HCT116 (cell line): ENCODE results near the gene DKK3. TPM values are rescaled to one million over a fixed set of nuclear protein-coding genes. Genes with fewer than 3 reads are reported as not detected.

Source experiments
- ATAC-seq: fragments of 200-7000 bp; cut with Tn5 transposase; 2 replicates; pipeline ENCODE4 v1.9.1; 2020; ENCODE audit warnings: mild to moderate bottlenecking, moderate library complexity
- BruUV-seq: library from RNA; stranded (reverse); fragments of 400-500 nt; replicated peaks from 2 replicates; lab custom pipeline; 2021; lab: Mats Ljungman, UMichigan
- CTCF ChIA-PET: fragments of 300-600 bp; sonication (Branson Sonifier 250); formaldehyde crosslinking; loops from one replicate; lab custom pipeline; 2021; ENCODE audit warnings: antibody characterized with exemption; lab: Charles Lee
- POLR2A ChIA-PET: fragments of 300-600, 350-600 bp; sonication (Branson Sonifier 250); formaldehyde crosslinking; loops from one replicate; lab custom pipeline; 2021; ENCODE audit warnings: antibody characterized with exemption; lab: Charles Lee
- RAD21 ChIA-PET, 2 experiments: fragments of 300-600 bp; sonication (Branson Sonifier 250); formaldehyde crosslinking; loops; one replicate each; lab custom pipeline; 2023; ENCODE audit warnings: low total read pairs in 2 of 2; ENCODE audit not compliant: uncharacterized antibody in 2 of 2, unreplicated experiment in 2 of 2, low non-redundant PET in 1 of 2; lab: Charles Lee
- DNase-seq: peaks from one replicate; pipeline ENCODE4 v3.0.0-alpha.2; 2010; ENCODE audit warnings: low read depth, low spot score
- H2AFZ ChIP-seq: fragments of 200-600 bp; shearing (Covaris generic), sonication (generic); 2 replicates; pipeline ENCODE4 v1.6.1; 2017; ENCODE audit warnings: low read depth, mixed run types, mixed read lengths, antibody characterized with exemption, low read length; ENCODE audit not compliant: poor library complexity, severe bottlenecking
- H3K27ac ChIP-seq: 2 replicates; pipeline ENCODE4 v1.5.1; 2012; ENCODE audit warnings: low read depth, low read length
- H3K27me3 ChIP-seq: fragments of 200-600 bp; sonication (generic); 2 replicates; pipeline ENCODE4 v1.6.1; 2016; ENCODE audit warnings: mixed run types, low read length, mixed read lengths; ENCODE audit not compliant: insufficient read depth
- H3K36me3 ChIP-seq, 2 experiments: fragments of 200-500 bp in 1 of 2; fragments of 200-600 bp in 1 of 2; sonication (Bioruptor generic) in 1 of 2; sonication (generic) in 1 of 2; 2 replicates each; pipeline versions ENCODE4 v1.5.1 to v1.6.1; 2014 to 2016; ENCODE audit warnings: low read length in 2 of 2, inconsistent platforms in 1 of 2, mixed read lengths in 1 of 2, mixed run types in 1 of 2; ENCODE audit not compliant: insufficient read depth in 2 of 2, control insufficient read depth in 1 of 2
- H3K4me1 ChIP-seq, 2 experiments: fragments of 200-600 bp in 1 of 2; sonication (generic) in 1 of 2; 2 replicates each; pipeline versions ENCODE4 v1.5.1 to v1.6.1; 2012 to 2017; ENCODE audit warnings: low read length in 2 of 2, inconsistent platforms in 1 of 2, mild to moderate bottlenecking in 1 of 2, mixed read lengths in 1 of 2, mixed run types in 1 of 2, moderate library complexity in 1 of 2; ENCODE audit not compliant: insufficient read depth in 2 of 2, control insufficient read depth in 1 of 2
- H3K4me2 ChIP-seq: fragments of 200-600 bp; sonication (generic); 2 replicates; pipeline ENCODE4 v1.6.1; 2017; ENCODE audit warnings: mixed run types, low read length, mixed read lengths
- H3K4me3 ChIP-seq, 2 experiments: fragments of 200-600 bp in 1 of 2; sonication (generic) in 1 of 2; replicated peaks in 1 of 2; 2 replicates each; pipeline ENCODE4 v1.5.1; 2011 to 2016; ENCODE audit warnings: low read length in 2 of 2, control low read depth in 1 of 2, low read depth in 1 of 2, mild to moderate bottlenecking in 1 of 2, mixed read lengths in 1 of 2, mixed run types in 1 of 2
- H3K79me2 ChIP-seq: fragments of 200-600 bp; sonication (generic); 2 replicates; pipeline ENCODE4 v1.6.1; 2017; ENCODE audit warnings: mild to moderate bottlenecking, mixed run types, low read length, moderate library complexity, mixed read lengths; ENCODE audit not compliant: insufficient read depth
- H3K9ac ChIP-seq: fragments of 200-600 bp; sonication (generic); 2 replicates; pipeline ENCODE4 v1.6.1; 2016; ENCODE audit warnings: low read length, mixed read lengths
- H3K9me2 ChIP-seq: fragments of 200-600 bp; sonication (generic), shearing (Covaris generic); 2 replicates; pipeline ENCODE4 v1.6.1; 2017; ENCODE audit warnings: mixed run types, mild to moderate bottlenecking, moderate library complexity; ENCODE audit not compliant: insufficient read depth
- H3K9me3 ChIP-seq, 2 experiments: fragments of 200-500 bp in 1 of 2; fragments of 200-600 bp in 1 of 2; sonication (Bioruptor generic) in 1 of 2; sonication (generic) in 1 of 2; 2 replicates each; pipeline ENCODE4 v1.6.1; 2014 to 2017; ENCODE audit warnings: low read length in 2 of 2, mixed read lengths in 2 of 2, inconsistent platforms in 1 of 2, low read depth in 1 of 2, mild to moderate bottlenecking in 1 of 2, mixed run types in 1 of 2, moderate library complexity in 1 of 2; ENCODE audit not compliant: control insufficient read depth in 1 of 2, insufficient read depth in 1 of 2
- H4K20me1 ChIP-seq: fragments of 200-600 bp; sonication (generic), shearing (Covaris generic); 2 replicates; pipeline ENCODE4 v1.6.1; 2017; ENCODE audit warnings: mixed run types, mild to moderate bottlenecking, moderate library complexity; ENCODE audit not compliant: insufficient read depth
- ATF3 ChIP-seq: IDR thresholded peaks from 2 replicates; pipeline ENCODE4 v1.6.1; 2012
- CTCF ChIP-seq, 3 experiments: fragments of 200-600 bp in 1 of 3; sonication (generic) in 1 of 3; IDR thresholded peaks in 2 of 3; conservative IDR thresholded peaks in 1 of 3; 2 replicates each; pipeline ENCODE4 v1.5.1; 2012 to 2017; ENCODE audit warnings: low read depth in 2 of 3, low read length in 2 of 3, antibody characterized with exemption in 1 of 3, borderline replicate concordance in 1 of 3, control low read depth in 1 of 3, mild to moderate bottlenecking in 1 of 3, mixed read lengths in 1 of 3, mixed run types in 1 of 3, moderate library complexity in 1 of 3; ENCODE audit not compliant: insufficient read depth in 1 of 3
- EGR1 ChIP-seq: IDR thresholded peaks from 2 replicates; pipeline ENCODE4 v1.6.1; 2012; ENCODE audit warnings: low read depth
- EZH2 ChIP-seq: fragments of 200-600 bp; sonication (generic); IDR thresholded peaks from 2 replicates; pipeline ENCODE4 v1.6.1; 2017; ENCODE audit warnings: antibody characterized with exemption, mixed run types
- EZH2phosphoT487 ChIP-seq: fragments of 200-600 bp; IDR thresholded peaks from 2 replicates; pipeline ENCODE4 v1.6.1; 2018; ENCODE audit warnings: antibody characterized with exemption, borderline replicate concordance
- JUND ChIP-seq: IDR thresholded peaks from 2 replicates; pipeline ENCODE4 v1.6.1; 2012
- POLR2A ChIP-seq: IDR thresholded peaks from 2 replicates; pipeline ENCODE4 v1.7.0; 2011; ENCODE audit warnings: borderline replicate concordance; ENCODE audit not compliant: insufficient read depth, insufficient read length; ENCODE audit errors: extremely low read depth
- RAD21 ChIP-seq: IDR thresholded peaks from 2 replicates; pipeline ENCODE4 v1.6.1; 2012; ENCODE audit warnings: low read depth, mild to moderate bottlenecking
- SIN3A ChIP-seq: IDR thresholded peaks from 2 replicates; pipeline ENCODE4 v1.6.1; 2012; ENCODE audit warnings: low read depth
- SP1 ChIP-seq: IDR thresholded peaks from 2 replicates; pipeline ENCODE4 v1.6.1; 2012; ENCODE audit warnings: low read depth
- intact Hi-C: fragments of 100-400 bp; cut with micrococcal nuclease; formaldehyde crosslinking; loops from 2 replicates; pipeline ENCODE4 v1.10.0; 2022
- total RNA-seq: library from RNA; stranded (reverse); gene quantifications from one replicate; pipeline ENCODE4 v1.2.1, GENCODE V29; 2021; ENCODE audit not compliant: unreplicated experiment

Gene DKK3
- total RNA-seq, 1 experiment from 2014 or later: 0.49 TPM

GRCh38 chr11:11958403-11959231 lies 49.8 kb downstream of the DKK3 start:
- Histone ChIP-seq H3K36me3 (peaks cover 15% of the 10 kb centered on the region in 2 experiments), H3K27me3 (no peaks in the 10 kb centered on the region), H2AFZ (no peak overlapping the region), H3K9me3 (no peaks in the 10 kb centered on the region), H4K20me1 (no peaks in the 10 kb centered on the region), H3K27ac (no peak overlapping the region)
- RAD21 ChIA-PET: no interaction called here
- POLR2A ChIA-PET: no interaction called here
- no peak for DNase-seq
- TF ChIP-seq SP1 (no peak), JUND (no peak), SIN3A (no peak), ATF3 (no peak), POLR2A (no peak), EZH2 (no peak), EZH2phosphoT487 (no peak), CTCF (IDR thresholded peaks at IDR 0.05 in 2 of 3, conservative IDR thresholded peaks at IDR 0.05 in 1 of 3; ENCODE audit: borderline replicate concordance in 1 of 3, insufficient read depth in 1 of 3, low read depth in 2 of 3, low read length in 2 of 3) (no peak), EGR1 (no peak), RAD21 (no peak)
- TF ChIP-seq, all 23 proteins: peak for 0
- no peaks in the 10 kb centered on the region for H3K79me2 ChIP-seq
- ATAC-seq: no peak
- no peak overlapping the region for H3K4me2 ChIP-seq
- H3K9me2 ChIP-seq: no peaks in the 10 kb centered on the region
- CTCF ChIA-PET: interaction anchor here (0.7 to 1.6 kb wide), 2 partner anchors 8 to 27 kb away, joined by 3 to 13 read pairs; no protein-coding TSS in a partner anchor
- no peak overlapping the region for H3K4me3 ChIP-seq
- no peak overlapping the region for H3K9ac ChIP-seq
- no TSS peak for BruUV-seq
- no peaks in the 10 kb centered on the region for H3K4me1 ChIP-seq
- intact Hi-C loops: no loop called here
